Pulmonary artery endothelial cell (primary cell): ENCODE measurements around the gene LRRC45. TPM values are rescaled to one million over a fixed set of nuclear protein-coding genes. Genes with fewer than 3 reads are reported as not detected.

Experiments used
- DNase-seq: peaks from one replicate; pipeline ENCODE4 v3.0.0-alpha.2; 2011; ENCODE audit warnings: low read depth, low spot score
- total RNA-seq: library from RNA; depleted of rRNA; stranded (reverse); fragments of >200 nt; gene quantifications from 2 replicates; pipeline ENCODE4 v1.2.3, GENCODE V29; 2014

LRRC45 gene
- total RNA-seq, 1 donor from 2014 or later, result 20.2 TPM

GRCh38 chr17:82050152-82050760, 27.2 kb downstream of the LRRC45 start:
- no peak for DNase-seq

- no peak for DNase-seq
Measured at GRCh38 chr17:82050761-82051641, 27.9 kb downstream of the LRRC45 start.

- no peak for DNase-seq
Measured at GRCh38 chr17:82051776-82052637, 28.9 kb downstream of the LRRC45 start, which contains the start of the genes GPS1 and RFNG. TSS of gene GPS1 (plus strand) at chr17:82051898. CDS start at chr17:82051932, 34 bp downstream. TSS of gene RFNG (minus strand) at chr17:82051811. CDS start at chr17:82051766, 45 bp downstream.

GRCh38 chr17:82052638-82053059, 29.5 kb downstream of the LRRC45 start:
- DNase-seq, result no peak

GRCh38 chr17:82053130-82053529, 30.0 kb downstream of the LRRC45 start:
- no peak for DNase-seq

GRCh38 chr17:82053556-82054263, 30.6 kb downstream of the LRRC45 start:
- DNase-seq, result no peak

GRCh38 chr17:82054351-82055022, 31.4 kb downstream of the LRRC45 start:
- no peak for DNase-seq

GRCh38 chr17:82055023-82055964, 32.2 kb downstream of the LRRC45 start:
- no peak for DNase-seq

- DNase-seq, result no peak
Measured at GRCh38 chr17:82055965-82056728, 33.0 kb downstream of the LRRC45 start.

GRCh38 chr17:82056729-82057621, 33.9 kb downstream of the LRRC45 start:
- no peak for DNase-seq

GRCh38 chr17:82058230-82058854, 35.2 kb downstream of the LRRC45 start:
- DNase-seq, result no peak

- no peak for DNase-seq
Measured at GRCh38 chr17:82058855-82059249, 35.7 kb downstream of the LRRC45 start.

- no peak for DNase-seq
Measured at GRCh38 chr17:82059272-82060000, 36.3 kb downstream of the LRRC45 start.

- DNase-seq, result no peak
Measured at GRCh38 chr17:82060001-82060380, 36.9 kb downstream of the LRRC45 start.

- DNase-seq, result no peak
Measured at GRCh38 chr17:82060614-82061013, 37.5 kb downstream of the LRRC45 start.
